CD8-positive, alpha-beta memory T cell (primary cell): Measurements from ENCODE around the gene CACNA1B. TPM values are rescaled to one million over a fixed set of nuclear protein-coding genes. Genes with fewer than 3 reads are reported as not detected.
A peak's percentile ranks its signal among the peaks of the same experiment; 100 is the strongest.

ENCODE experiments used
- CTCF ChIA-PET: fragments of 350-600 bp; sonication (Branson Sonifier 250); formaldehyde crosslinking; loops from one replicate; lab custom pipeline; 2021; ENCODE audit warnings: antibody characterized with exemption; lab: Charles Lee
- POLR2A ChIA-PET: fragments of 350-600 bp; sonication (Branson Sonifier 250); formaldehyde crosslinking; loops from one replicate; lab custom pipeline; 2021; ENCODE audit warnings: antibody characterized with exemption; lab: Charles Lee
- DNase-seq, 5 donors: peaks; one replicate each; pipeline versions ENCODE4 v3.0.0 to v3.0.0-alpha.2; 2020 to 2022; ENCODE audit warnings: mixed read lengths in 1 of 5
- H3K27ac ChIP-seq: one replicate; pipeline ENCODE4 v1.7.0; 2013; ENCODE audit warnings: low read depth, mild to moderate bottlenecking, low read length, moderate library complexity
- H3K27me3 ChIP-seq: 2 replicates; pipeline ENCODE4 v1.7.0; 2013; ENCODE audit warnings: low read length, mild to moderate bottlenecking; ENCODE audit not compliant: insufficient read depth, poor library complexity, severe bottlenecking
- H3K36me3 ChIP-seq: 2 replicates; pipeline ENCODE4 v1.7.0; 2013; ENCODE audit warnings: mild to moderate bottlenecking, low read length, moderate library complexity; ENCODE audit not compliant: insufficient read depth
- H3K4me1 ChIP-seq: 2 replicates; pipeline ENCODE4 v1.7.0; 2013; ENCODE audit warnings: mild to moderate bottlenecking, low read length, moderate library complexity; ENCODE audit not compliant: insufficient read depth
- H3K4me3 ChIP-seq: 2 replicates; pipeline ENCODE4 v1.7.0; 2013; ENCODE audit warnings: mild to moderate bottlenecking, low read length
- H3K9me3 ChIP-seq: 2 replicates; pipeline ENCODE4 v1.7.0; 2013; ENCODE audit warnings: mild to moderate bottlenecking, low read length
- H3K27ac Mint-ChIP-seq, 8 donors: one replicate each; pipeline ENCODE4 v1.8.0; 2020 to 2021; ENCODE audit warnings: mixed read lengths in 8 of 8, mild to moderate bottlenecking in 6 of 8, inconsistent platforms in 3 of 8, moderate library complexity in 3 of 8
- H3K27me3 Mint-ChIP-seq, 2 donors: one replicate each; pipeline ENCODE4 v1.8.0; 2020 to 2021; ENCODE audit warnings: mixed read lengths in 2 of 2, mild to moderate bottlenecking in 1 of 2, moderate library complexity in 1 of 2
- H3K36me3 Mint-ChIP-seq, 3 donors: one replicate each; pipeline ENCODE4 v1.8.0; 2020 to 2021; ENCODE audit warnings: mixed read lengths in 3 of 3, inconsistent platforms in 1 of 3, mild to moderate bottlenecking in 1 of 3
- H3K4me1 Mint-ChIP-seq, 3 donors: one replicate each; pipeline ENCODE4 v1.8.0; 2020 to 2021; ENCODE audit warnings: mixed read lengths in 3 of 3, inconsistent platforms in 1 of 3, mild to moderate bottlenecking in 1 of 3
- H3K4me3 Mint-ChIP-seq, 7 donors: one replicate each; pipeline ENCODE4 v1.8.0; 2020 to 2021; ENCODE audit warnings: mixed read lengths in 7 of 7, mild to moderate bottlenecking in 6 of 7, moderate library complexity in 4 of 7, inconsistent platforms in 2 of 7
- H3K9me3 Mint-ChIP-seq, 5 donors: one replicate each; pipeline ENCODE4 v1.8.0; 2020 to 2022; ENCODE audit warnings: mixed read lengths in 5 of 5, mild to moderate bottlenecking in 3 of 5, moderate library complexity in 2 of 5, inconsistent platforms in 1 of 5
- polyA plus RNA-seq: library from polyadenylated mRNA; unstranded; fragments of 300-500 nt; fragmentation: Illumina TruSeq; gene quantifications from one replicate; pipeline ENCODE4 v1.2.3, GENCODE V29; 2021
- total RNA-seq, 2 experiments: library from RNA; stranded (reverse); gene quantifications; one replicate each; pipeline ENCODE4 v1.2.3, GENCODE V29; 2021

The CACNA1B gene
- total and polyA plus RNA-seq, 3 experiments from 2014 or later = not detected

DNA sequence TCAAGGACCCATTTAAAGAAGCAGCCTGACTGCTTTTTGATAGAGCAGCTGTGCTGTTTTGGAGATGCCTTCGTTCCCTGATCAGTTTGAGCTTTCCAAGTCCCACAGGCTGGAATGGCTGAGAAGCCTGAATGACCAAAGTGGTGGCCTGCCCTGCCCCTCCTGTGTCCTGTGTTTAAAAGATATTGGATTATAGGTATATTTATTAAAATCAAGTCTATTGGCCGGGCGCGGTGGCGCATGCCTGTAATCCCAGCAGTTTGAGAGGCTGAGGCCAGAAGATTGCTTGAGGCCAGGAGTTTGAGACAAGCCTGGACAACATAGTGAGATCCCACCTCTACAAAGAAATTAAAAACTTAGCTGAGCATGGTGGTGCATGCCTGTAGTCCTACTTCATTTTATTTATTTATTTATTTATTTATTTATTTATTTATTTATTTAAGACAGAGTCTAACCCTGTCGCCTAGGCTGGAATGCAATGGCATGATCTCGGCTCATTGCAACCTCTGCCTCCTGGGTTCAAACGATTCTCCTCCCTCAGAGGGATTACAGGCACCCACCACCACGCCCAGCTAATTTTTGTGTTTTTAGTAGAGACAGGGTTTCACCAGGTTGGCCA, 87.7 kb downstream of the CACNA1B start:
- H3K36me3 ChIP-seq = no peaks in the 10 kb centered on the region
- Mint-ChIP-seq H3K36me3 (peaks cover 0 to 2% (median 0%) of the 10 kb centered on the region in 3 donors), H3K9me3 (no peaks in the 10 kb centered on the region), H3K4me1 (no peaks in the 10 kb centered on the region), H3K4me3 (no peak overlapping the region), H3K27ac (no peak overlapping the region), H3K27me3 (peaks cover 9 to 38% of the 10 kb centered on the region in 2 donors)
- CTCF ChIA-PET = no interaction called here
- H3K27me3 ChIP-seq = no peaks in the 10 kb centered on the region
- H3K4me1 ChIP-seq = no peaks in the 10 kb centered on the region
- H3K4me3 ChIP-seq = no peak overlapping the region
- no peak overlapping the region for H3K27ac ChIP-seq
- DNase-seq = no peak
- POLR2A ChIA-PET = no interaction called here
- no peaks in the 10 kb centered on the region for H3K9me3 ChIP-seq

DNA sequence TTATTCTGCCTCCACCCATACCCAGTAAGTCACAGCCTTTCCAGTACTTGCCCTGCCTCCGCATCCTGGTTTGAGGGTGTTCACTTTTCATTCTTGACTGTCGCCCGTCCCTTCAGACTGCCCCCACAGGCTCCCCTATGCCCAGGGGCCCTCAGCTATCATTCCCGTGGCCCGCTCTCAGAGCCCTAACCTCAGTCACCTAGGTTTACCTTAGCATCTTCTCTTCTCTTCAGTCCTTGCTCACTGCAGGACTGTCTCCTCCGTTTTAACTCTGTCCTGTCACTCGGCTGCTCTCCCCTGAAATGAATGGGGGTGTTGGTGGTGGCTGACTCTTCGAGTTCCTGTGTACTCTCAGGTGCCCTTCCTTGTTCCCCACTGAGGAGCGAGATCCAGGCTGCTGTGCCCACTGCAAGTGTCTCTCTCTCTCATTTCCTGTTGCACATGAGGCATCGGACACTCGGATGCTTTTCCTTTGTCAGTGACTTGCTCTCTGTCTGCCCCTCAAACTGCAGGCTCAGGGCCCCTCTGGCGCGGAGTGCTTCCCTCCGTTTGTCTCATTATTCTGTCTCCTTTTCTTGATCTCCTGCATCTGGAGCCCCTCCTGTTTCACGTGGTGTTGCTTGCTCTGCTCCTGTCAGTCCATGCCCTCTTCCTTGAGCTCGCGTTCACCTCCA, 89.8 kb downstream of the CACNA1B start:
- no peaks in the 10 kb centered on the region for H3K4me1 ChIP-seq
- Mint-ChIP-seq H3K27ac (no peak overlapping the region), H3K36me3 (peaks cover 0 to 2% (median 0%) of the 10 kb centered on the region in 3 donors), H3K4me3 (no peak overlapping the region), H3K4me1 (no peaks in the 10 kb centered on the region), H3K27me3 (peaks cover 7 to 53% of the 10 kb centered on the region in 2 donors), H3K9me3 (no peaks in the 10 kb centered on the region)
- ChIA-PET POLR2A (no interaction called here), CTCF (no interaction called here)
- H3K9me3 ChIP-seq = no peaks in the 10 kb centered on the region
- no peak overlapping the region for H3K27ac ChIP-seq
- H3K27me3 ChIP-seq = no peaks in the 10 kb centered on the region
- no peaks in the 10 kb centered on the region for H3K36me3 ChIP-seq
- no peak overlapping the region for H3K4me3 ChIP-seq
- no peak for DNase-seq

DNA sequence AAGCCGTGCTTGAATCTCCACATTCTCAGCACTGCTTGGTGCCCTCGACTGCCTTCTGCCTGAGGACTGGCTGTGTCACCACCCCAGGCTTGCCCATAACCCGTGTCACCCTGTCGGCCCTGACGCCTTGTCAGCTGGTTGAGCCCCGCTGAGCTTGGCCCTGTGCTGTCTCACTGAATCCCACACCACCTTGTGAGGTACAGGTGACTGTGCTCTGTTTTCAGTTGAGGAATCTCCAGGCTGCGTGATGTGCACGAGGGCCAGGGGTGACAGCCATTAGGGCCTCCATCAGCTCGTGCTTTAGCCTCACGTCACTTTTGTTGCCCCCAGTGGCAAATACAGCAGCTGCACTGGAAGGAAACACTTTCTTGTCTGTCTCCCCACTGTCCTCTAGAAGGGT, 90.7 kb downstream of the CACNA1B start:
- ChIA-PET CTCF (no interaction called here), POLR2A (no interaction called here)
- Histone ChIP-seq H3K4me3 (no peak overlapping the region), H3K9me3 (no peaks in the 10 kb centered on the region), H3K36me3 (no peaks in the 10 kb centered on the region), H3K4me1 (no peaks in the 10 kb centered on the region), H3K27me3 (no peaks in the 10 kb centered on the region), H3K27ac (no peak overlapping the region)
- Mint-ChIP-seq H3K4me1 (no peaks in the 10 kb centered on the region), H3K9me3 (no peaks in the 10 kb centered on the region), H3K27ac (no peak overlapping the region), H3K27me3 (peaks cover 7 to 61% of the 10 kb centered on the region in 2 donors), H3K4me3 (no peak overlapping the region), H3K36me3 (peaks cover 0 to 2% (median 0%) of the 10 kb centered on the region in 3 donors)
- no peak for DNase-seq

DNA sequence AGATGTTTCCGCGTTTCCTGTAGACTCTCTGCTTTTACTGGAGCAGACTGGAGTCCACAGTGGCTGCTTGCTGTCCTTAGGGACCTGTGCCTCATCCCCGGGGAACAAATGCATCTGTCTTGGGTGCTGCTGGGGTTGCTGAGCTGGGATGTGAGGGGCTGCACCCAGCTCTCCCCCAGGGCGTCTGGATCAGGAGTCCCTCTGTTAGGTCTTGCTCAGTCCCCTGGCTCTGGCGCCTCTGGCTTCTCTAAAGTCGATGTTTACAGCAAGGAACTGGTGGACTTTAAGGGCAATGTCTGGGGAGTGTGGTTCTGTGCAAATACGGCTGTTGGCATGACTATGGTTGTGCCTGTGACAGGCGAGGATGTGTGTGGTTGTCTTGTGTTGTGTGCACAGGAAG, 91.4 kb downstream of the CACNA1B start:
- Histone ChIP-seq H3K9me3 (no peaks in the 10 kb centered on the region), H3K36me3 (no peaks in the 10 kb centered on the region), H3K4me1 (no peaks in the 10 kb centered on the region), H3K27ac (no peak overlapping the region), H3K4me3 (no peak overlapping the region), H3K27me3 (no peaks in the 10 kb centered on the region)
- Mint-ChIP-seq H3K27ac (no peak overlapping the region), H3K36me3 (peaks cover 0 to 2% (median 0%) of the 10 kb centered on the region in 3 donors), H3K27me3 (peaks cover 7 to 61% of the 10 kb centered on the region in 2 donors), H3K4me1 (no peaks in the 10 kb centered on the region), H3K4me3 (no peak overlapping the region), H3K9me3 (no peaks in the 10 kb centered on the region)
- ChIA-PET POLR2A (no interaction called here), CTCF (no interaction called here)
- no peak for DNase-seq

DNA sequence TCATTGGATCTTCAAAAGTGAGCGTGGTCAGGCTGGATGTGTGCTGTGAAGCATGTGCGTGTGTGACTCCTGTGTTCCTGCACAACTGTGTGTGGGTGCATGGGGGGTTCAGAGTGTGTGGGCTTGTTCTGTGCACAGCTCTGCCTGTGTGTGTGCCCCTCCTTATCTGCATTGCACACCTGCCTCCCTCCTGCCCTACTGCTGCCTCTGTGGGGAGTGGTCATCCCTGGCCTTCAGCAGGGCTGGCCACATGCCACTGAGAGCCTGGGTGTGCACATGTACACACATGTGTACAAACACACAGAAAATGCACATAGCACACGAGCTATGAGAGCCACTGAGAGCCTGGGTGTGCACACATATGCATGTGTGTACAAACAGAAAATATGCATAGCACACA, 92.1 kb downstream of the CACNA1B start:
- ChIA-PET POLR2A (no interaction called here), CTCF (no interaction called here)
- no peaks in the 10 kb centered on the region for H3K9me3 ChIP-seq
- Mint-ChIP-seq H3K27ac (peak overlapping the region in 1 of 8 donors; percentile 21), H3K4me1 (no peaks in the 10 kb centered on the region), H3K9me3 (no peaks in the 10 kb centered on the region), H3K27me3 (peaks cover 6 to 56% of the 10 kb centered on the region in 2 donors), H3K4me3 (no peak overlapping the region), H3K36me3 (peaks cover 0 to 2% (median 0%) of the 10 kb centered on the region in 3 donors)
- no peak overlapping the region for H3K4me3 ChIP-seq
- H3K4me1 ChIP-seq = no peaks in the 10 kb centered on the region
- no peak overlapping the region for H3K27ac ChIP-seq
- no peaks in the 10 kb centered on the region for H3K27me3 ChIP-seq
- DNase-seq = no peak
- no peaks in the 10 kb centered on the region for H3K36me3 ChIP-seq

DNA sequence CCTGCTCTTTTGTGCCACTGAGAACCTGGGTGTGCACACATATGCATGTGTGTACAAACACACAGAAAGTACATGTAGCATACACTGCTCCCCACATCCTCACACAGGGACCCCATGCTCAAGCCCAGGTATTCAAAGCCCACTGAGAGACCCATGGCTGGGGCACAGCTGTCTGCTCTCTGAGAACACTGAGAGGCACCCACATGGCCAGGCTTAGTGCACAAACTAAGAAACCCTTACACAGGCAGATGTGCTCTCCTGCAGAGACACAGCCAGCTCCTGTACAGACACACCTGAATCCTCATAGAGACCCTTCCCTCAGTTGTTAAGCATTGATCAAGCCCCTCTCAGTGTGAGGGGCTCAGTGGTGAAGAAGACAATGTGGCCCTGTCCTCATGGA, 92.5 kb downstream of the CACNA1B start:
- no peak overlapping the region for H3K4me3 Mint-ChIP-seq
- Histone ChIP-seq H3K27ac (no peak overlapping the region), H3K9me3 (no peaks in the 10 kb centered on the region), H3K4me3 (no peak overlapping the region), H3K4me1 (no peaks in the 10 kb centered on the region), H3K27me3 (no peaks in the 10 kb centered on the region), H3K36me3 (no peaks in the 10 kb centered on the region)
- H3K9me3 Mint-ChIP-seq = no peaks in the 10 kb centered on the region
- no peaks in the 10 kb centered on the region for H3K4me1 Mint-ChIP-seq
- ChIA-PET POLR2A (no interaction called here), CTCF (interaction anchor here (1.2 kb wide), 1 partner anchor 17 kb away, joined by 3 read pairs; no protein-coding TSS in a partner anchor)
- peaks cover 0 to 2% (median 0%) of the 10 kb centered on the region in 3 donors for H3K36me3 Mint-ChIP-seq
- peaks cover 4 to 53% of the 10 kb centered on the region in 2 donors for H3K27me3 Mint-ChIP-seq
- no peak for DNase-seq
- H3K27ac Mint-ChIP-seq = no peak overlapping the region

DNA sequence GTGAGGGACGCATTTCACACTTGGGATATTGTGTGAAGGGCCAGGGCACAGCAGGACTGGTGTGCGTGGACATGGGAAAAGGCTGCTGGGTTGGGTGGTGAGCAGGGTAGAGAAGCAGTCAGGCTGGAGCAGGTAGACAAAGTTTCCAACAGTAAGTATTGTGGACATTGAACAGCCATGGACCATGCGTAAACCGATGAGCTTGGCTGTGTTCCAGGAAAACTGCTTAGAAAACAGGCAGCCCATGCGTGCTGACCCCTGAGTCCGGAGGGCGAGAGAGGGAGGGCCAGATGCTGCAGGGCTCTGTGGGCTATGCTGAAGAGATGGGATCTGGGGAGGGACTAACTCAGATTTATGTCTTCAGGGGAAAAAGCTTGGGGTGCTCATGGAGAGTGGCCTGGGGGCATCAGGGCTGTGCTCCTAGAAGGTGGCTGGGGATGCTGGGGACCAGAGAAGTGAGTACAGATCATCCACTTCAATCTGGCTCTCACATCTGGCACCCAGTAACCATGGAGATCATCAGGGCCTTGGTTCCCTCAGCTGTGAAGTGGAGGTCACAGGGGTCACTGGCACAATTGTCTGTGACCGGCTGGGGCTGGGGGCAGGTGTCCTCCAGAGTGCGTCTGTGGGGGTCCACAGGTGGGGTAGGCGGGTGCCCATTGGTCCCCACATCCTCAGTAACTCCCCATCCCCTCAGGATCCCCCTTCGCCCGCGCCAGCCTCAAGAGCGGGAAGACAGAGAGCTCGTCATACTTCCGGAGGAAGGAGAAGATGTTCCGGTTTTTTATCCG, 93.3 kb downstream of the CACNA1B start:
- Histone ChIP-seq H3K27me3 (no peaks in the 10 kb centered on the region), H3K36me3 (no peaks in the 10 kb centered on the region), H3K27ac (no peak overlapping the region), H3K9me3 (no peaks in the 10 kb centered on the region), H3K4me3 (no peak overlapping the region), H3K4me1 (no peaks in the 10 kb centered on the region)
- no peak for DNase-seq
- ChIA-PET CTCF (interaction anchor here (1.2 kb wide), 1 partner anchor 16 kb away, joined by 3 read pairs; no protein-coding TSS in a partner anchor), POLR2A (no interaction called here)
- Mint-ChIP-seq H3K9me3 (no peaks in the 10 kb centered on the region), H3K4me1 (no peaks in the 10 kb centered on the region), H3K4me3 (no peak overlapping the region), H3K27me3 (peaks cover 4 to 53% of the 10 kb centered on the region in 2 donors), H3K27ac (peak overlapping the region in 1 of 8 donors; percentile 22), H3K36me3 (peaks cover 0 to 2% (median 0%) of the 10 kb centered on the region in 3 donors)
